ENCODE results near the gene TRPV4. TPM values are rescaled to one million over a fixed set of nuclear protein-coding genes. Genes with fewer than 3 reads are reported as not detected.

Gene TRPV4
- total RNA-seq, 4 donors from 2014 or later = 0.39 to 1.6 (median 1.3) TPM; not detected in 1

DNA sequence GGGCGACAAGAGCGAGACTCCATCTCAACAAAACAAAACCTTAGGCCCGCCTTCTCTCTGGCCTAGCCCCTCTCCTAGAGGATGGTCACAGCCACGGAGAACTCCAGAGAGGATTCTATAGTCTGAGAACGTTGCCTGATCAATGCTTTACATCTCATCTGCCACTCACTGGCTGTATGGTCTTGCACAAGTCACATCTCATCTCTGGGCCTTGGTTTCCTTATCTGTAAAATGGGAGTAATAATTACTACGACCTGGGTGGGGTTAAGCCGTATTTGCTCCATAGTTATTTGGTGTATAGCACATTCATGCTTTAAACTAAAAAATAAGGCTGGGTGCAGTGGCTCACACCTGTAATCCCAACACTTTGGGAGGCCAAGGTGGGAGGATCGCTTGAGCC lies 8.5 kb downstream of the TRPV4 start:
- no peak for DNase-seq
- H3K36me3 ChIP-seq = no peaks in the 10 kb centered on the region
- WGBS, 2 donors = 85 to 93% methylated on average over 8 of the region's 8 CpGs
- no peak overlapping the region for H3K4me3 ChIP-seq (replicated peaks in 1 of 3)
- H3K9me3 ChIP-seq = no peaks in the 10 kb centered on the region
- H3K27me3 ChIP-seq = no peaks in the 10 kb centered on the region
- no peaks in the 10 kb centered on the region for H3K4me1 ChIP-seq
- TF ChIP-seq, protein P1, sequence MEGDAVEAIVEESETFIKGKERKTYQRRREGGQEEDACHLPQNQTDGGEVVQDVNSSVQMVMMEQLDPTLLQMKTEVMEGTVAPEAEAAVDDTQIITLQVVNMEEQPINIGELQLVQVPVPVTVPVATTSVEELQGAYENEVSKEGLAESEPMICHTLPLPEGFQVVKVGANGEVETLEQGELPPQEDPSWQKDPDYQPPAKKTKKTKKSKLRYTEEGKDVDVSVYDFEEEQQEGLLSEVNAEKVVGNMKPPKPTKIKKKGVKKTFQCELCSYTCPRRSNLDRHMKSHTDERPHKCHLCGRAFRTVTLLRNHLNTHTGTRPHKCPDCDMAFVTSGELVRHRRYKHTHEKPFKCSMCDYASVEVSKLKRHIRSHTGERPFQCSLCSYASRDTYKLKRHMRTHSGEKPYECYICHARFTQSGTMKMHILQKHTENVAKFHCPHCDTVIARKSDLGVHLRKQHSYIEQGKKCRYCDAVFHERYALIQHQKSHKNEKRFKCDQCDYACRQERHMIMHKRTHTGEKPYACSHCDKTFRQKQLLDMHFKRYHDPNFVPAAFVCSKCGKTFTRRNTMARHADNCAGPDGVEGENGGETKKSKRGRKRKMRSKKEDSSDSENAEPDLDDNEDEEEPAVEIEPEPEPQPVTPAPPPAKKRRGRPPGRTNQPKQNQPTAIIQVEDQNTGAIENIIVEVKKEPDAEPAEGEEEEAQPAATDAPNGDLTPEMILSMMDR (IDR thresholded peaks at IDR 0.05) = no peak
- no peak for TF ChIP-seq POLR2A (IDR thresholded peaks at IDR 0.05)
- no peak overlapping the region for H3K27ac ChIP-seq
- intact Hi-C loops (cut with DNase I) = no loop called here

DNA sequence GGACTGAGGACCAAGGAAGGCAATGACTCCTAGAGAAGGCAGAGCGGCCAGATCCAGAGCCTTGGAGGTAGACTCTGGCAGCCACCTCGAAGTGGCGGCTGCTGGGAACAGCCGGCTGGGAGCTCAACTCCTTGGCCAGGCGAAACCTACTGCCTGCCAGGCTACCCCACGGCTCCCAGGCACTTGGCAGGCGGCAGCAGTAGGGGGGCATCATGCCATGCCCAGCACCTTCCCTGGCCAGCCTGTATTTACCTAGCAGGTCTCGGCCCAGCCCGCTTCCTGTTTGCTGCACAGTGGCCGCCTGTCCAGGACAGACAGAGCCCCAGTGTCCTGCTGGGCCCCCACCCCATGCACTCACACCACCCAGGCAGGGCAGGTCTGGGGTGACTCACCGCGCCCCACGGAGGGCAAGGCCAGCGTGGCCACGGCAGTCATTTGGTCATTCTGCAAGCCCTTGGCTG lies 10.2 kb downstream of the TRPV4 start:
- H3K27ac ChIP-seq = no peak overlapping the region
- no peak overlapping the region for H3K4me3 ChIP-seq (replicated peaks in 1 of 3)
- no peaks in the 10 kb centered on the region for H3K27me3 ChIP-seq
- no peaks in the 10 kb centered on the region for H3K4me1 ChIP-seq
- H3K36me3 ChIP-seq = no peaks in the 10 kb centered on the region
- WGBS, 2 donors = 69 to 79% methylated on average over 6 to 15 of the region's 15 CpGs
- DNase-seq = no peak
- intact Hi-C loops (cut with DNase I) = no loop called here
- H3K9me3 ChIP-seq = no peaks in the 10 kb centered on the region
- TF ChIP-seq, protein P1 (IDR thresholded peaks at IDR 0.05) = no peak
- no peak for TF ChIP-seq POLR2A (IDR thresholded peaks at IDR 0.05)

DNA sequence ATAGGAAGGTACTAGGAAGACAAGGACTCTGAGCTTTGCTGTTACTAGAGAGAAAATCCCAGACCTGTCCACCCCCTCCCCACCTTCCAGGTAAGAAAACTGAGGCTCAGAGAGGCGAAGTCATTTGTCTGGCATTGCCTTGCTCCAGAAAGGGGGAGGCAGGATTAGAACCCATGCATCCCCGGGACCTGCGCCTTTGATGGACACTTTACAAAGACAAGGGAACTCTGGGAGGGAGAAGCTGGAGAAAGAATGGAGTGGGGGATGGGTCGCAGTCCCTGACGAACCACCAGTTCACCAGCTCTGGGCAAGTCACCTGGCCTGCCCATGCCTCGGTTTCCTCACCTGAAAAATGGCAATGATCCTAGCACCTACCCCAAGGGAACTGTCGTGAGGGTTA lies 10.8 kb downstream of the TRPV4 start:
- DNase-seq = no peak
- no peak overlapping the region for H3K4me3 ChIP-seq (replicated peaks in 1 of 3)
- no peaks in the 10 kb centered on the region for H3K36me3 ChIP-seq
- no peaks in the 10 kb centered on the region for H3K27me3 ChIP-seq
- no peaks in the 10 kb centered on the region for H3K4me1 ChIP-seq
- H3K9me3 ChIP-seq = no peaks in the 10 kb centered on the region
- TF ChIP-seq, protein P1 (IDR thresholded peaks at IDR 0.05) = no peak
- no peak for TF ChIP-seq POLR2A (IDR thresholded peaks at IDR 0.05)
- WGBS, 2 donors = 73 to 88% methylated on average over 7 of the region's 7 CpGs
- intact Hi-C loops (cut with DNase I) = no loop called here
- H3K27ac ChIP-seq = no peak overlapping the region

GRCh38 chr12:109821968-109822367 lies 11.2 kb downstream of the TRPV4 start:
- no peak overlapping the region for H3K4me3 ChIP-seq (replicated peaks in 1 of 3)
- no peak for TF ChIP-seq POLR2A (IDR thresholded peaks at IDR 0.05)
- TF ChIP-seq, protein P1 (IDR thresholded peaks at IDR 0.05) = no peak
- DNase-seq = no peak
- H3K4me1 ChIP-seq = no peaks in the 10 kb centered on the region
- no peak overlapping the region for H3K27ac ChIP-seq
- no peaks in the 10 kb centered on the region for H3K9me3 ChIP-seq
- no peaks in the 10 kb centered on the region for H3K27me3 ChIP-seq
- H3K36me3 ChIP-seq = no peaks in the 10 kb centered on the region
- intact Hi-C loops (cut with DNase I) = no loop called here

DNA sequence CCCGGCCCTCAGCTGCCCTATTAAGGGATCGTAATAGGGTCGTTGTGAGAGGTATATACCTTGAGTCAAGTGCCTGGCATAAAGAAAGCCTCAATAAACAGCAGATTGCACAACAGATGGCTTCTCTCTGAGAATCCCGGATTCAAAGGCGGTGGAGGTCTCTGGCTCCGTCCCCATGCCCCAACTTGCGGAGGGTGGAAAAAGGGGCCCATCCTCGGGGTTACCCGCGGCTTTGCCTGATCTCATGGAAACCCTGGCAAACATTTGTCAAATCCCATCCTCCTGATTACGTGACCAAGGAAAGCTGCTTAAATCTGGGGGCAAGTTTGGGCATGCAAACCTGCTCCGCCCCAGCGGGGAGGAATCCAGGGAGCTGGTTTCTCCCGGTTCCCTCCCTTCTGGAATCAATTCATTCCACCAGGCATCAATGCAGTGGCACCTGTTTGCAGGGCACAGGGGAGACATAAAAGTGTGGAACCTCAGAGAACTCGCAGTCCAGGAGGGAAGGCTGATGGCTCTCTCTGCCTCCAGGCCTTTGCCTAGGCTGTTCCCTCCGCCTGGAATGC lies 12.3 kb downstream of the TRPV4 start:
- TF ChIP-seq, protein P1 (IDR thresholded peaks at IDR 0.05) = no peak
- no peak for TF ChIP-seq POLR2A (IDR thresholded peaks at IDR 0.05)
- 82 to 84% methylated on average over 13 to 16 of the region's 16 CpGs for WGBS, 2 donors
- Histone ChIP-seq H3K36me3 (no peaks in the 10 kb centered on the region), H3K4me3 (replicated peaks in 1 of 3) (no peak overlapping the region), H3K4me1 (no peaks in the 10 kb centered on the region), H3K27ac (no peak overlapping the region), H3K9me3 (no peaks in the 10 kb centered on the region), H3K27me3 (no peaks in the 10 kb centered on the region)
- DNase-seq = no peak
- intact Hi-C loops (cut with DNase I) = no loop called here
